Measurements from ENCODE around the gene RPS29.

The RPS29 gene

DNA sequence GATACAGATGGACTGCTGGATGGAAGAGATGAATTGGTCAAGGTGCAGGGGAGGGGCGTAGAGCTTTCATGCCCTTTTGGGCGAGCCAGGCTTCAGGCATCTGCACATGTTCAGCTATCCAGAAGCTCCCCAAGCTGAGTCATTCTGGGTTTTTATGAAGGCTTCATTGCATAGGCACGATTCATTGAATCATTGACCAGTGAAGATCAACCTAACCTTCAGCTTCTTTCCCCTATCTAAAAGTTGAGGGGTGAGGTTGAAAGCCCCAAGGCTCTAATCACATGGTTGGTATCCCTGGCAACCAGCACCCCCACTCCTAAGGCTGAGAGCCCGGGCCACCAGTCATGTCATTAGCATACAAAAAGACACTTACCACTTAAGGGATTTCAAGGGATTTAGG is 36.3 kb downstream of the RPS29 start:
- DNase-seq (ENCODE audit: low read depth), result no peak

DNA sequence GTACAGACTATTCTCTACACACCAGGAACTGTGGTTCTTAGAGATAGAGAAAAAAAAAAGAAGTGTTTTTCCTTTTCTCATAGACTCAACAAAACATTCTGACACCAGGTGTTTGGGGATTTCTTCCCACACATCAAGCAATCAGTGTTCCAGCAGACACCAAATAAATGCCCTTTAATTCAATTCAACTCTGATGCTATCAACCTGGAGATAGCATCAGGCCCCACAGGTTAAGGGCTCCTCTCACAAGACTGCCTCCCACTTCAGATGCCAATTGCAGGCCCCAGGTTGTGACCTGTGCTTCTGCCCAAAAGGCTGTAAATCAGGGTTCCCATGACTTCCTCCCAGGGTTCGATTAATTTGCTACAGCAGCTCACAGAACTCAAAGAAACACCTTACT is 36.7 kb downstream of the RPS29 start:
- no peak for DNase-seq (ENCODE audit: low read depth)

DNA sequence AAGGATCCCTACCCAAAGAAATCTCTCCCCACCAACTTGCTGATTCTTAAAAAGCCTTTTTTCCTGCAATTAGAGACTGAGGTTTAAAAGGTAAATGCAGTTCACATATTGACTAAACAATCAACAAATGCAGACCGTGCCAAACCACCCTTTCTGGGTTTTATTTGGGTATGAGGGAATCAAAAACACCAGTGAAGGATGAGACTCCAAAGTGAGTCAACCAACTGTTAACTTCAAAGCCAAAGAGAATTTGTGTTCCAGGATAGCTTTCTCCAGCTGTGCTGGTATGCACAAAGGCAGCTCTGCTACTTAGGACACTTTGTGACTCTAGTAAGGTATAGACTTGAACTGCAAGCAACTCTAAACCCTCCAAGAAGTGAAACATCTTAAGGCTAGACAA is 39.4 kb downstream of the RPS29 start:
- no peak for DNase-seq (ENCODE audit: low read depth)

DNA sequence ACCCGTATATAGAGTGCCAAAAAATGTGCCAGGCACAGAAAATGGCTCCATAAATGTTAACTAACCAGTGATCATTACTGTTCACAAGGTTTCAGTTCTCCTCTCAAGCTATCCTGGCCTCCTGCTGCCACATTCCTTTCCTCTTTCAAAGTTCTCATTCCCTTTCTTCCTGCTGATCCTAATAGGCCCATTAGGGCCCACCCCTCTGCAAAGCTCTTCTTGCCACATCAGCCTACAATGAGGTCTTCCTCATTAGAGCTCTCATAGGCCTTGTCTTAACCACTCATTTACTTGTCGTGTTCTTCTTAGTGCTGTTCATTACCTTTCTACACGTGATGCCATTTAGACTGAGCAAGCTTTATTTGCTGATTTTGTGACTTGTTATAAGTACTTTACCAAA is 40.5 kb downstream of the RPS29 start:
- DNase-seq (ENCODE audit: low read depth), result no peak

DNA sequence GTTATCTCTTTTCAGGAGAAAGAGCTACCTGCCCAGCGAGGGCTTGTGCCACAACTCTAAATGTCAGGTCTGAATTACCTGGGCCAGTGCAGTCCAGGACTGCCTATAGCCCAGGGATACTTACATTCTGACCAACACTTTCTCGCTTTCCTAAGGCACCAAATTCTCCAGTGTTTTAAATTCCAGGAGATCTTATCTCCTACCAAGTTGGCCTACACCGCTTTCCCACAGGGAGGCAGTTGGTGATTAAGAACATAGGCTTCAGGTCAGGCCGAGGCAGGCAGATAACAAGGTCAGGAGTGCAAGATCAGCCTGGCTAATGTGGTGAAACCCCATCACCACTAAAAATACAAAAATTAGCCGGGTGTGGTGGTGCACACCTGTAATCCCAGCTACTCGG is 41.1 kb downstream of the RPS29 start:
- DNase-seq (ENCODE audit: low read depth), result no peak

DNA sequence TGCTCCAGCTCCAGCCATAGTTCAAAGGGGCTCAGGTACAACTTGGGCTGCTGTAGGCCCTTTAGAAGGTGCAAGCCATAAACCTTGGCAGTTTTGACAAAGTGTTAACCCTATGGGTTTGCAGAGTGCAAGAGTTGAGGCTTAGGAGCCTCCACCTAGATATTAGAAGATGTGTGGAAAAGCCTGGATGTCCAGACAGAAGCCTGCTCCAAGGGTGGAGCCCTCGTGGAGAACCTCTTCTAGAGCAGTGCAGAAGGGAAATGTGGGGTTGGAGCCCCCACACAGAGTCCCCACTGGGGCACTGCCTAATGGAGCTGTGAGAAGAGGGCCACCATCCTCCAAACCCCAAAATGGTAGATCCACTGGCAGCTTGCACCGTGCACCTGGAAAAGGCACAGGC is 45.1 kb downstream of the RPS29 start:
- DNase-seq (ENCODE audit: low read depth), result no peak

DNA sequence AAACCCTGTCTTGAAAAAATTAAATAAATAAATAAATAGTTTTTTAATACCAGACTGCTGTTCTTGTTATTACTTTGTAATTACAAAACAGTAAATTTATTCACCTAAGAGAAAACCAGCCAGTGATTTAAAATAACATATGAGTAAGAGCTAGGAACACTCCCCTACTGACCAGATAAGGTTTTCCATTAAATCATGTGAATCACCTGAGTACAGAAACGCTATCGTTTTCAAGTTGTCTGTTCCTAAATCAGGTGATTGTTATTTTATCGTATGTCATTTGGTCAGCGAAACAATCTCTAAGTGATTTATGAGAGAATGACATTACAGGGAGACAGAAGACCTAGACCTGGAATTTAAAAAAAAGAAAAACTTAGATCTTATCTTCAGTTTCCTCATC is 47.3 kb downstream of the RPS29 start:
- no peak for DNase-seq (ENCODE audit: low read depth)
